ENCODE results near the gene FKBP9.

The FKBP9 gene

DNA sequence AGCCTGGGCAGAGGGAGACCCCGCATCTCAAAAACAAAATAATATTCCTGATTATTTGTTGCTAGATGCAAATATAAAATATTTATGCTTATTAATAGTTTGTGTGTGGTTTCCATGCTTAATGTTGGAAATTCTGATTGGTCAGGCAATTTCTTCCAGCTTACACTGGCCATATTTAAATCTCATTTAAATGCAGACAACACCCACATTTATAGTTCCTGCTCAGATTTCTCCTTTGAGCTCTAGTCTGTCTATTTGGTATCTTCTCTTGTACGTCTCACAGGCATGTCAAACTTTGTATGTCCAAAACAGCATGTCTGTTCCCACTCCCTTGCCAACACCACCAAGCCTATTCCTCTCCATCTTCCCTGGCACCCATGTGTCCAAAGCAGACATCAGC, 52.5 kb downstream of the FKBP9 start:
- no peak for DNase-seq

DNA sequence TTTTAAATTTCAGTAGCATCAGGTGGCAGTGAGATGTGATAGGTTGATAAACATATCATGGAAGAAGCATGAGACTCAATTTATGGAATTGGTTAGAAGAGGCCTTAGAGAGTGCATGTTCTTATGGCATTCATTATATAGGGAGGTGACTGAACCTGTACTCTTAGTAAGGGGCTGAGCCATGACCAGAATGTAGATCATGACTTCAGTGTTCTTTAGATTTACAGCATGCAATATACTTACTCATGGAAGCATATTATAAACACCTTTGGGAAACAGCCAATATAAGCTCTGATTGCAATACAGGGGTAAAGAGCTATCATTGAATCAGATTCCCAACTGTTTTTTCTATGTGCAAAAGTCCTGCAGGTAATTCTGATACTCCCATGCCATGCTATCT, 55.1 kb downstream of the FKBP9 start:
- DNase-seq: no peak

DNA sequence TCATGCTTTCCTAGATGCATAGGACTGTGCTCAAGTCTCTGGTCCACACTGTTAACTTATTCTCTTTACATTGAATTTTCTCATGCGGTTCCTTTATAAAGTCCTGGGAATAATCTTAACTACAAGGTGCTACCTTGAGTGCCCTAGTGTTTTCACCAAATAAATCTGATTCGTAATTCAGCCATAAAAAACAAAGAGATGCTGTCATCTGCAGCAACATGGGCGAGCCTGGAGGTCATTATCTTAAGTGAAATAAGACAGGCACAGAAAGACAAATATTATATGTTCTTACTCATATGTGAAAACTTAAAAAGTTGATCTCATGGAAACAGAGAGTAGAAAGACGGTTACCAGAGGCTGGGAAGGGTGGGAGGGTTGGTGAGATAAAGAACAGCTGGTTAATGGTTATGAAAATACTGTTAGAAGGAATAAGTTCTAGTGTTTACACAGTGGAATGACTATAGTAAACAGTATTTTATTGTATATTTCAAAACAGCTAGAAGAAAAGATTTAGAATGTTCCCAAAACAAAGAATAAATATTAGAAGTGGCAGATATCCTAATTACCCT, 67.0 kb downstream of the FKBP9 start:
- DNase-seq: no peak

DNA sequence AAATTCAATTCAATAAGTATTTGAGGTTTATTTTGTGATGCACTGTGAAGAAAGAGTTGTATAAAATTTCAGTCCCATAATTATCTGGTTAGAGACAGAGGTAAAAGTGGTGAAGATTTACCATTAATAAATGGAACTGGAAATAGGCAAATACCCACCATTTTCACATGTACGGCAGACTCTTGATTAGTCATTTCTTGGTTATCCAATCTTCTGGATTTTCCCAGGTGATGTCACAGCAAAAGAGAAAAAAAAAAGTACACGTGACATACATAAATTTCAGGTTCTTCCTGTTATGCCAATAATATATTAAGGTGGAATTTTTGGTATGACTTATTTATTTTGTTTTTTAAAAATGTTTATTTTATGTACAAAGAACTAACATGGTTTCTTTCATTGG, 78.5 kb downstream of the FKBP9 start:
- no peak for DNase-seq

DNA sequence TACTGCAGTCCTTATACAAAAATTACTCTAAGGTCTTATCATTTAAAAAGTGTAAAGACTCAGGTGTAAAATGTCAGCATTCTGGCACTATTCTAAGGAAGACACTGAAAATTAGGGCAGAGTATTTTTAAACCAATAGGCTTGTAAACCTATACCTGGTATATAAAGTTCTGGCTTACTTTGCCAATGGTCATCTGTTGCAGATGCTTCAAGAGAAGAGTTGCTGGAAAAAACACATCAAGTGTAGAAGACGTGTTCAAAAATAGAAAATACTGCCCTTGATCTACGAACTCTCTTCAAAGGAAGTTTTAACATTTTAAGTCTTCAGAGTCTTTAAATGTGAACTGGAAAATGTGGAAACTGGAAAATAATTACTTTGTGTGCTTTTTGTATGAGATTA, 81.4 kb downstream of the FKBP9 start:
- no peak for DNase-seq

DNA sequence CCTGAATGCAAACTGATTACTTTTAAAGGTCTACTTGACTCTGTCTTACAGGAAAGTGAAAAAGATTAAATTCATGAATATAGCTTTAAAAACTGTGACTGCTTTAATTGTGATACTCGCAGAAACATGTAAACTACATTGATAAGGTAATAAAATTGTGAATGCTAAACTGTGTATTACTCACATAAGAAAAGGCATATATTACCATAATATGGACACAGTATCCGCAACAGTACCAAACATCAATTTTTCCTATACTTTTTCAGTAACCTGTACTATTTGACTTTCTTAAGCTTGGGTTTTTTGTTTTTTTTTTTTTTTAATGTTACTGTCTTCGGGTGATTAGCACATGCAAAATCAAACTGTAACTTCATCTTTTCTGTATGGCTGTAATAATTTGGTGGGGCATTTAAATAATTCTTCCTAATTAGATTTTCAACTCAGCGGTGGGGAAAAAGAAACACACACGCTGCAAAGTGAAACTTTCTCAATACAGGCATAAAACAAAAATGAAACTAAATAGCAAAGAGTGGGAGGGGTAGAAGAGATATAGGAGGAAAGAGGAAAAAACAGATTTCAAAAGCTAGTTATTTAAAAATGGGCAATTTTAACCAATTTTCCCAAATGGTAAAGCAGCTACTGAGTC, 82.1 kb downstream of the FKBP9 start:
- DNase-seq: peak; percentile 44

DNA sequence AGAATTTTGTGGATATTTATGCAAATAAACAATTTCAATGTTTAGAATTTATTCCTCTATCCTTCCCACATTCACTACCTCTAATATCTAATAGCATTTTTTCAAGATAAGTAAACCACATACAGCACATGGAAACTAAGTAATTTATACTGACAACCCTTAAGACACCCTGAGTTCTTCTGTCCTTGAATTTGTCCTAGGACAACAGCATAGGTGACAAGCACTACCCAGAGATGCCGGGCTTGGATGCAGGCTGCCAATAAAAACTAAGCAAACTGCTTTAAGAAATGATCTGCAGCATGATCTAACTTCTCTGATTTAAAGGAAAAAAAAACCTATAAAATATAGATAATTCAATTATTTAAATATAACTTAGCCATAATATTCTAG, 82.7 kb downstream of the FKBP9 start:
- no peak for DNase-seq

DNA sequence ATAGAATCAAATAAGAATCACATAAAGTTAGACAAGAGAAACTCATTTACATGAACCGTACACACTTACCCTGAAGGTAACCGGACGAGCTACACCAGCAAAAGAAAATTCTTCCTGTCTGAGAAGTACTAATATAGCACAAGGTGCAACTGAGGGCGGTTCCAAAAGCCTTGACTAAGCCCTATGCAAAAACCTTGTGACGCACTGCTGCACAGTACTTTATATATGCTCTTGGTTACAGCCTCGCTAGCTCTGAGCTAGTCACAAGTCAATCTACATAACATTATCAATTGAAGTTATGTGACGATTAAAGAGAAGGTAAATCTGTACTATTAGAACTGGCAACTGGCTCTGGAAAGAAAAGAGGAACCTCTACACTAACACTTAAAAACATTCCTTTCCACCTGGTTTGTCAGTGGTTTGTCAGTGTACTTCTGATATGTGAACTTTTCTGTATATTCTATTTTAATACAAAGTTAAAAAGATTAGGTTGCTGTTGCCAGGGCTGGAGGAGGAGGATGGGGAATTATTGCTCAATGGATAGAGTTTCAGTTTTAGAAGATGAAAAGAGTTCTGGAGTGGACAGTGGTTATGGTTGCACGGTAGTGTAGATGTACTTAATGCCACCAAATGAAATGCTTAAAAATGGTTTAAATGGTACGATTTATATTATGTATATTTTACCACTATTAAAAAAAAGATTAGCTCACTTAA, 83.7 kb downstream of the FKBP9 start:
- DNase-seq: peak; percentile 72

DNA sequence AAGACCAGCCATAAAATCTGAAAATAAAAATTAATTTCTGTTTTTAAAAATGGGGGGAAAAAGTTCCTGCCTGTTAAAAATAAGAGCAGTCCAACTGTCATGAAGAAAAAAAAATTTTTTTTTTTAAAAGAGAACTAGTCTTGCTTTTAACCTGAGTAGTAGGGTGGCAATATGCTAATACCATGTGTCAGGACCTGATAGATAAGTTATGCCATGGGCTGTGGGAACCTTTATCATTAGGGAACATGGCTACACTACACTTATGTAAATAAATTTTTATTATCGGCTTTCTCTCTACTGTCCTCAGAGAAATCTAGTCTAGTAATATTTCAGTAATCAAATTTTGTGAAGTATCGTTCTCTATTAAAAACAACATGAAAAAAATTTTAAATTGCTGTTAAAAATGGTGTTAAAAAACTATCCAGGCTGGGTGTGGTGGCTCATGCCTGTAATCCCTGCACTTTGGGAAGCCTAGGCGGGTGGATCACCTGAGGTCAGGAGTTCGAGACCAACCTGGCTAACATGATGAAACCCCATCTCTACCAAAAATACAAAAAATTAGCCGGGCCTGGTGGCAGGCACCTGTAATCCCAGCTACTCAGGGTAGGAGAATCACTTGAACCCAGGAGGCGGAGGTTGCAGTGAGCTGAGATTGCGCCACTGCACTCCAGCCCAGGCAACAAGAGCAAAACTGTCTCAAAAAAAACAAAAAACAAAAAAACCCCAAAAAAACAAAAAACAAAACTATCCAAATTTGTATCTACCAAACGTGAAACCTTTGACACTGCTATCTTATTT, 84.6 kb downstream of the FKBP9 start:
- no peak for DNase-seq

DNA sequence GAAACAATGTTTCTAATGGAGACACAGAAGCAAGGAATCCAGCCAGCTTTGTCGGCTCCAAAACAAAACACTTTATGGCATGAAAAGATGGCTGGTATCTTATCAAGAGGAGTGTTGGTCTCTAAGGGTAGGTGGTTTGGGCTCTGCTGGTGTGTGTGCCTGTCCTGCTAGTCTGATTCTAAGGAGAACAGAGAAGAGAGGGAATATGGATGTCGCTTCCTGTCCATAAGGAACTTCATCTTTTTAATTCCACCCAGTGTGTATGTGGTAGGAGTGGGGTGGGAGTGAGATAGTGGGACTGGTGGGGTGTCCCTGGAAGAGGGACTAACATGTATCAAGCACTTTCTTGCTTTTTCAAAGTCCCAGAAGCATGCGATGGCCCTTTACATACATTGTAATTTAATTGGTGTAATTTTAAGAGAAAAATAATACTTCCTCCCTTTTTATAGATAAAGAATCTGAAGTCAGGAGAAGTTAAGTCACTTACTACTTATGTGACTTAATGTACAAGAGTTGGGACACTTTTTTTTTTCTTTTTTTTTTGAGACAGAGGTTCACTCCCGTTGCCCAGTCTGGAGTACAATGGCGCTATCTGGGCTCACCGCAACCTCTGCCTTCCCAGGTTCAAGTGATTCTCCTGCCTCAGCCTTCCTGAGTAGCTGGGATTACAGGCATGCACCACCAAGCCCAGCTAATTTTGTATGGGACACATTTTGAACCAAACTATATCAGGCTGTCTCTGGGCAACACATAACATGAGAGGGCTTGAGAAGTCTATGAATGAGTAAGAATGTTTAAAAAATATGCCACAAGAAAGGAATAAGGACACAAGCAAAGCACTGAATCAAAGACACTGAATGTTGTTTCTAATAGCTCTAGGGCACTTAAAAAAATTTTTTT, 86.5 kb downstream of the FKBP9 start:
- DNase-seq: no peak

DNA sequence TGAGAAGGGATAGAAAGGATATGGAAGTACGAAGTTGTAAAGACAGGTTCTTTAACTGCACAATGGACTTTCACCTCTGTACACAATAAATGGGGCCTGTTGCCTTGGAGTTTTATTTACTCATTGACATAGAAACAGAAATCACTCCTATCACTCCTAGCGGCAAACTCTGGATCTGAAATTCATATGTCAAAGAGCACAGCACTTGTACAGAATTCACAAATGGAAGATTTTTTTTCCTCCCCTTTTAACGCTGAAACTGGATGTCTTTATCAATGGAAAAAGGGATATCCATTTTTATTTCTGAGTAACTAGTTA, 87.1 kb downstream of the FKBP9 start:
- no peak for DNase-seq

DNA sequence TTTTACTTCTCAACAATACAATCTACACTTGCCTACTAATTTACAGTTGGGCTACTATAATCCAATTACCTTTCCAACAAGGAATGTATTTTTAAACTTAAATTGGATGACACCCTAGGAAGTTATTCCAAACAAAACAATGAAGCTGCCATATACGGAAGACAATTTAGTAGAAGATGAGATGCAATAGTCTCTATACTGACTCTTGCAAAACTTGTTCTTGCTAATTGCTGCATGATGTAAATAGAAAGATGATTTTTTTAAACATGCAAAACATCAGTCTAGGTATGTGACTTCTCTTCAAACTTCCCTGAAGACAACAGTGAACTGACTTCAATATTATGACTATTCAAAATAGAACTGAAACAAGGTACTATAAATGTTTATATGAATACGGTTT, 87.7 kb downstream of the FKBP9 start:
- no peak for DNase-seq

DNA sequence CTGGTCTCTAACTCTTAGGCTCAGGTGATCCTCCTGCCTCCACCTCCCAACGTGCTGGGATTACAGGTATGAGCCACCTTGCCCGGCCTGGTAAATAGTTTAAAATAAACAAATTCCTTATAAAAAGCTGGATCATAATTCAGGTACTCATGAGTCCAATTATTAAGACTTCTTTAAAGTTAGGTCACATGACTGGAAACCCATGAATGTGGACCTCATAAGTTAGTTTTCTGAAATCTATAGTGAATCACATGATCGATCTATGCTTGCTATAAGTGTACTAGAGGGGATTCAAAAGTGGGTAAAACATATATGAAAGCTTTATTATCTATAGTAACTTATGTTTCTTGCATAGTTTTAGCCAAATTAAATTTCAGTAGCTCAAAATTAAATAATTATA, 91.0 kb downstream of the FKBP9 start:
- DNase-seq: no peak

DNA sequence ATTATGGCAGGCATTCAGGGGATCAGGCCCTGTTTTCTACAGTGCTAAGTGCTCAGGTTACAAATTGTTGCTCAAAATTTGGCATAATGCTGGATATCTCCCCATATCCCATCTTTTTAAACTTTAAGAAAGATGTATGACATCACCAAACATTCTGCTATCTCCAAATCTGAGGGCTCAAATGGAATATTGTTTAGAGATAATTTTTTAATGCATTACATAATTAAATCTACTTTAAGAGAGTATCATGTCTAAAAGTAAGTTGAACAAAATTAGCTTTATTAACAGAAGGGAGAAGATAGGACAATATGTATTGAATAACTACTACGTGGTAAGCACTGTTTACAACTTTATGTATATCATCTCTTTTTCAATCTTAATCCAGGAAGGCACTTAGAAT, 91.5 kb downstream of the FKBP9 start:
- DNase-seq: no peak

DNA sequence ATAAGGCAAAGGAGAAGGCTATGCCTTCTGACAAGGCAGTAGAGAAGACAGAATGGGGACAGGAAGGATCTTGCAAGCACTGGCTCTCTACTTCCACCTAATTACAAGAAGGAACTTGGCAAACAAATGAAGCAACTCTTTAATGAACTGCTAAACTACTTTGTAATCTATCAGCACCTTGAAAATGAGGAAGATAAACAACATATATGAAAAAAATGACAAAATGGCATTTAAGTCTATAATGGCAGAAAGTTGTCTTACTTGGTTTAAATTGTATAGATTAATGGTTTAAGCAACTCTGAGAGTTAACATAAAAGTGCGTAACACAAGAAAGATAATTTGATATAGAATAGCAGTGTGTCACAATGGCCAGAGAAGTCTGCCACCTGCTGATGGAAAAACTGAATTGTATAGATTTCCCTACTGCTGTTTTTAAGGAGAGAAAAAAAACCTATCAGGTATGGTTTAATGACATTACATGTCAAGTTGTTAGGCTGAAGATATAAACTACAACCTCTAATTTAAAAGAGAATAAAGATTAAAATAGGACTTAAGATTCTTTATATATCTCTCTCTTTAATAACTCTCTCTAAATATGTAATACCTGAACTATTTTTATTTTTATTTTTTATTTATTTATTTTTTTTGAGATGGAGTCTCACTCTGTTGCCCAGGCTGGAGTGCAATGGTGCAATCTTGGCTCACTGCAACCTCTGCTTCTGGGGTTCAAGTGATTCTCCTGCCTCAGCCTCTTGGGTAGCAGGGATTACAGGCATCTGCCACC, 93.5 kb downstream of the FKBP9 start:
- peak; percentile 24 for DNase-seq

DNA sequence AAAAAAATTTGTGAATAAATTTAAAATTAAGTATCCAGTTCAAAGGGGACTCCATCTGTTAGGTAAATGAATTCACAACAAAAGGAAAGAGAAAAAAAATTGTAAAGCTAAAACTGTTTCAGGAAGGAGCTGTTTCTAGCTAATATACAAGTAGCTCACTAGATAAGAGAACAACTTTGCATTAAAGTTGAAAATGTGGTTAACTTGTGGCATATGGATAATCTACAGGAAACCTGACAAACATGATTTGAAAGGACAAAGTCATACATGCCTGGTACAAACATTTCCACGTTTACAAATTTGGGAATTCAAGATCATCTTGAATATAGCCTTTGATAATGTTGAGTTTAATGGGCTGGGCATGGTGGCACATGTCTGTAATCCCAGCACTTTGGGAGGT, 96.5 kb downstream of the FKBP9 start:
- no peak for DNase-seq

DNA sequence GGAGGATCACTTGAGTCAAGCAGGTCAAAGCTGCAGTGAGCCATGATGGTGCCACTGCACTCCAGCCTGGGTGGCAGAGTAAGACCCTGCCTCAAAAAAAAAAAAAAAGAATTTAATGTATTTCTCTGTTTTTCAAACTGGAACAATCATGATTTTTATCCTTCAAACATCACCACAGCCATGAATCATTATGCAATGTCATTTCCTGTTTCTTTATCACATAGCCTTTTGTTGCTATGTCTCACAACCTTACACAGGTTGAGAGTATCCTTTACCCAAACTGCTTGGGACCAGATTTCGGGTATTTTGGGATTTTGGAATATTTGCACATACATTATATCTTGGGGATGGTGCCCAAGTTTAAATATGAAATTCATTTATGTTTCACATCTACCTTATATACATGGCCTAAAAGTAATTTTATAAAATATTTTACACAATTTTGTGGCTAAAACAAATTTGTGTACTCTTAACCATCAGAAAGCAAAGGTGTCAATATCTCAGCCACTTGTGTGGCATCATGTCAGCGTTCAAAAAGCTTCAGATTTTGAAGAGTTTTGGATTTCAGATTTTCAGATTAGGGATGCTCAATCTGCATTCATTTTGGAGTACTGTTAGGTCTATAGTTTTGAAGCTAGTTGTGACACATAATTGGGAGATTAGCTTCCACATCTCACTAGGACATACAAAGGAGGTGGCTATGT, 97.2 kb downstream of the FKBP9 start:
- DNase-seq: peak; percentile 52

DNA sequence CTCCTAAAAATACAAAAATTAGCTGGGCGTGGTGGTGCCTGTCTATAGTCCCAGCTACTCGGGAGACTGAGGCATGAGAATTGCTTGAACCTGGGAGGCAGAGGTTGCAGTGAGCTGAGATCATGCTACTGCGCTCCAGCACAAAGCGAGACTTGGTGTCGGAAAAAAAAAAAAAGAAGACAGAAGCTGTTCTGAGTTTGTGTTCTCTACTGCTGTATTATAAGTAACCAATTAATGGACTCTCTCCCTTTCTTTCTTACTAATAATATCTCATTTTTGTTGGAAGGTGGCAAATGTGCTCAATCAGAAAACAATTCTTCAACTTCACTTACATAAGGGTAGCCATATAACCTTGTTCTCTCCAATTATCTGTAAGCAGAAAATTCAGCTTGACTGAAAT, 97.9 kb downstream of the FKBP9 start:
- DNase-seq: no peak
